GM12892 (cell line): ENCODE results near the gene PPP2R5C.

Source experiments
- POLR2A ChIP-seq: IDR thresholded peaks from 2 replicates; pipeline ENCODE4 v1.6.1; 2011; ENCODE audit warnings: low read depth, low read length, control low read depth
- POLR2AphosphoS5 ChIP-seq: IDR thresholded peaks from 2 replicates; pipeline ENCODE4 v1.6.1; 2011; ENCODE audit warnings: low read depth, low read length, control low read depth
- TAF1 ChIP-seq: IDR thresholded peaks from 2 replicates; pipeline ENCODE4 v1.6.1; 2011; ENCODE audit warnings: low read depth, mild to moderate bottlenecking, control low read depth, low read length, borderline replicate concordance

DNA sequence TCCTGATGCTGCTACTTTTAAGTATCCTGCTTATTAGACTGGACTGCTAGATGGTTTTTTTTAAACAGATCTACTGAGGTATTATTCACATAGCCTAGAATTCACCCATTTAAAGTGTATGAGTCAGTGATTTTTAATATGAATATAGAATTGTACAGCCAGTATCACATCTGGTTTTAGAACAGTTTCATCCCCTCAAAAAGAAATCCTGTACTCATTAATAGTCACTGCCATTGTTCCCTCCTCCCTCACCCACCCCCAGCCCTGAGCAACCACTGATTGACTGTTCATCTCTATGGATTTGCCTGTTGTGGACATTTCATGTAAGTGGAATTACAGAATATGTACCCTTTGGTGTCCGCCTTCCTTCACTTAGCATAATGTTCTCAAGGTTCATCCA, 98.4 kb downstream of the PPP2R5C start:
- TF ChIP-seq POLR2A (no peak), POLR2AphosphoS5 (no peak), TAF1 (no peak)
